Transverse colon (tissue), 4 donors: ENCODE results near the gene PTGES3L.
A peak's percentile ranks its signal among the peaks of the same experiment; 100 is the strongest.

Experiments
- CTCF ChIP-seq, 5 experiments: fragments of 200-600 bp in 3 of 5; fragments of 450-650 bp in 2 of 5; sonication (generic) in 3 of 5; IDR thresholded peaks; 1 replicate in 2 of 5; 2 replicates in 3 of 5; pipeline ENCODE4 v1.5.1; 2016 to 2017; ENCODE audit warnings: antibody characterized with exemption in 5 of 5, inconsistent platforms in 3 of 5, mild to moderate bottlenecking in 2 of 5, moderate library complexity in 1 of 5
- EP300 ChIP-seq: sonication (generic); formaldehyde crosslinking; IDR thresholded peaks from one replicate; pipeline ENCODE4 v1.6.1; 2017; ENCODE audit warnings: antibody characterized with exemption, low read depth
- POLR2AphosphoS5 ChIP-seq, 3 donors: sonication (generic); formaldehyde crosslinking; IDR thresholded peaks; one replicate each; pipeline ENCODE4 v1.6.1; 2016; ENCODE audit warnings: antibody characterized with exemption in 3 of 3

GRCh38 chr17:43015579-43015978, 35.7 kb upstream of the PTGES3L start:
- TF ChIP-seq CTCF (IDR thresholded peaks at IDR 0.05), result no peak
- TF ChIP-seq POLR2AphosphoS5 (IDR thresholded peaks at IDR 0.05), result peak in 2 of 3 donors; percentile 18 to 28
- no peak for TF ChIP-seq EP300
